Fibroblast of lung (primary cell): ENCODE results near the gene SPP1. TPM values are rescaled to one million over a fixed set of nuclear protein-coding genes. Genes with fewer than 3 reads are reported as not detected.

ENCODE experiments used
- DNase-seq, 2 donors: peaks; one replicate each; pipeline versions ENCODE4 v3.0.0 to v3.0.0-alpha.2; 2010; ENCODE audit warnings: low read depth in 2 of 2
- H2AFZ ChIP-seq: 2 replicates; pipeline ENCODE4 v1.5.1; 2012; ENCODE audit warnings: low read length, control low read depth, inconsistent platforms
- H3K27ac ChIP-seq: 2 replicates; pipeline ENCODE4 v1.5.1; 2011; ENCODE audit warnings: low read length, control low read depth; ENCODE audit not compliant: insufficient read depth
- H3K27me3 ChIP-seq: 2 replicates; pipeline ENCODE4 v1.5.1; 2011; ENCODE audit warnings: mild to moderate bottlenecking, low read length; ENCODE audit not compliant: control insufficient read depth, insufficient read depth
- H3K36me3 ChIP-seq: 2 replicates; pipeline ENCODE4 v1.5.1; 2011; ENCODE audit warnings: low read length; ENCODE audit not compliant: control insufficient read depth, insufficient read depth
- H3K4me1 ChIP-seq: 2 replicates; pipeline ENCODE4 v1.5.1; 2011; ENCODE audit warnings: low read length; ENCODE audit not compliant: control insufficient read depth, insufficient read depth; ENCODE audit errors: extremely low read depth
- H3K4me2 ChIP-seq: 2 replicates; pipeline ENCODE4 v1.5.1; 2011; ENCODE audit warnings: low read length, control low read depth; ENCODE audit not compliant: insufficient read depth; ENCODE audit errors: extremely low read depth
- H3K4me3 ChIP-seq, 4 experiments: fragments of 200-600 bp in 1 of 4; sonication (generic) in 1 of 4; replicated peaks in 1 of 4; 2 replicates each; pipeline ENCODE4 v1.5.1; 2011 to 2016; ENCODE audit warnings: low read length in 4 of 4, low read depth in 3 of 4, mild to moderate bottlenecking in 3 of 4, control low read depth in 2 of 4, inconsistent platforms in 1 of 4, mixed read lengths in 1 of 4; ENCODE audit not compliant: insufficient read depth in 1 of 4; ENCODE audit errors: control extremely low read depth in 1 of 4
- H3K79me2 ChIP-seq: 2 replicates; pipeline ENCODE4 v1.5.1; 2012; ENCODE audit warnings: mild to moderate bottlenecking, low read length, inconsistent platforms; ENCODE audit not compliant: control insufficient read depth, insufficient read depth
- H3K9ac ChIP-seq: 2 replicates; pipeline ENCODE4 v1.5.1; 2011; ENCODE audit warnings: mild to moderate bottlenecking, low read length, control low read depth; ENCODE audit not compliant: insufficient read depth
- H3K9me3 ChIP-seq: 2 replicates; pipeline ENCODE4 v1.5.1; 2012; ENCODE audit warnings: low read depth, low read length; ENCODE audit not compliant: control insufficient read depth, insufficient read depth
- H4K20me1 ChIP-seq: 2 replicates; pipeline ENCODE4 v1.5.1; 2011; ENCODE audit warnings: low read length; ENCODE audit not compliant: control insufficient read depth, insufficient read depth; ENCODE audit errors: extremely low read depth
- CTCF ChIP-seq, 2 donors: IDR thresholded peaks in 1 of 2; conservative IDR thresholded peaks in 1 of 2; 1 replicate in 1 of 2; 2 replicates in 1 of 2; pipeline ENCODE4 v1.5.1; 2011 to 2012; ENCODE audit warnings: low read length in 2 of 2, control low read depth in 1 of 2, inconsistent platforms in 1 of 2, low read depth in 1 of 2, mild to moderate bottlenecking in 1 of 2
- EZH2 ChIP-seq: IDR thresholded peaks from 2 replicates; pipeline ENCODE4 v1.5.1; 2012; ENCODE audit warnings: low read length, control low read depth, mild to moderate bottlenecking; ENCODE audit errors: missing control alignments
- polyA plus RNA-seq, 2 donors: library from polyadenylated mRNA; depleted of rRNA in 1 of 2; stranded (reverse) in 1 of 2; unstranded in 1 of 2; fragments of >200 nt; gene quantifications; 2 replicates each; pipeline ENCODE4 v1.2.1, GENCODE V29; 2011 to 2012; ENCODE audit warnings: missing spikeins in 1 of 2
- total RNA-seq: library from RNA; depleted of rRNA; stranded (reverse); fragments of >200 nt; gene quantifications from 2 replicates; pipeline ENCODE4 v1.2.1, GENCODE V29; 2014

Gene SPP1
- total and polyA plus RNA-seq, 2 donors (not counting 1 experiment from before 2014, with no cell fraction given) = 0.17 to 0.59 TPM

DNA sequence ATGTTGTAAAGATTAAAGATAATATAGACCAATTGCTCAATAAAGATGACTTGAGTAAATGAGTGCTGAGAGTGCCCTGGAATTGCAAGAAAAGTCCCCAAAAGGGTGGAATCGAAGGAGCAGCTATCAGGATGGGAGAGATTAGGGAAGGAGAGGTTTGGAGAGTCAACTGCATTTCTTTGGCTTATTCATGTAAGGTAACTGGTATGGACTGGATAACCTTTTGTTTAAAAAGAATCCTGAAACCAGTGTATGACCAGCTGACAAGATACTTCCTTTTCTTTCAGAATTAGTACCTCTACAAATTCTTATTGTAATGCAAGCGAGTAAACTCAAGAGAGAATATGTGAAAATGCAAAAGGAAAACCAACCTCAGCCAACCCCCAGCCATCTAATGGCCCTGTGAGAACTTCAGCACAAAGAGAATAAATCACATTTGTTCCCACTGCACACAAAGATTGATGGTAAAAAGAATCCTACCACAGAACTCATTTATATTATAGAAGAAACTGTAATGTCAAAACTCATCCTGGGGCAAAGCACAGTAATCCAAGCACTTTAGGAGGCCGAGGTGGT is 24.5 kb upstream of the SPP1 start:
- H3K36me3 ChIP-seq = no peaks in the 10 kb centered on the region
- no peak overlapping the region for H3K9ac ChIP-seq
- DNase-seq = no peak
- H3K4me3 ChIP-seq = no peak overlapping the region
- H3K4me2 ChIP-seq = no peak overlapping the region
- H2AFZ ChIP-seq = no peak overlapping the region
- no peaks in the 10 kb centered on the region for H3K4me1 ChIP-seq
- no peak overlapping the region for H3K27ac ChIP-seq
- no peaks in the 10 kb centered on the region for H4K20me1 ChIP-seq
- no peaks in the 10 kb centered on the region for H3K9me3 ChIP-seq
- H3K27me3 ChIP-seq = no peaks in the 10 kb centered on the region
- TF ChIP-seq CTCF (conservative IDR thresholded peaks at IDR 0.05 in 1 of 2, IDR thresholded peaks at IDR 0.05 in 1 of 2; ENCODE audit: low read depth in 1 of 2, low read length in 2 of 2) (no peak), EZH2 (no peak)
- no peaks in the 10 kb centered on the region for H3K79me2 ChIP-seq

- Histone ChIP-seq H3K27ac (no peak overlapping the region), H3K4me2 (no peak overlapping the region), H3K9me3 (no peaks in the 10 kb centered on the region), H3K27me3 (peaks cover 2% of the 10 kb centered on the region), H3K4me3 (no peak overlapping the region), H3K36me3 (no peaks in the 10 kb centered on the region), H3K4me1 (no peaks in the 10 kb centered on the region), H4K20me1 (no peaks in the 10 kb centered on the region), H2AFZ (no peak overlapping the region), H3K79me2 (no peaks in the 10 kb centered on the region), H3K9ac (no peak overlapping the region)
- peak in 1 of 2 donors; percentile 55 for DNase-seq
- TF ChIP-seq CTCF (conservative IDR thresholded peaks at IDR 0.05 in 1 of 2, IDR thresholded peaks at IDR 0.05 in 1 of 2; ENCODE audit: low read depth in 1 of 2, low read length in 2 of 2) (no peak), EZH2 (no peak)
Observed at GRCh38 chr4:87953826-87954225, 21.7 kb upstream of the SPP1 start.

- H3K4me1 ChIP-seq = no peaks in the 10 kb centered on the region
- no peak overlapping the region for H3K4me3 ChIP-seq
- no peak for TF ChIP-seq EZH2
- no peak for TF ChIP-seq CTCF (conservative IDR thresholded peaks at IDR 0.05 in 1 of 2, IDR thresholded peaks at IDR 0.05 in 1 of 2; ENCODE audit: low read depth in 1 of 2, low read length in 2 of 2)
Observed at GRCh38 chr4:87956501-87956900, 19.0 kb upstream of the SPP1 start.

More at GRCh38 chr4:87956501-87956900, 19.0 kb upstream of the SPP1 start:
- Histone ChIP-seq H4K20me1 (no peaks in the 10 kb centered on the region), H3K36me3 (no peaks in the 10 kb centered on the region), H3K27me3 (peaks cover 2% of the 10 kb centered on the region), H3K9me3 (no peaks in the 10 kb centered on the region), H3K79me2 (no peaks in the 10 kb centered on the region), H3K27ac (no peak overlapping the region), H2AFZ (no peak overlapping the region), H3K9ac (no peak overlapping the region), H3K4me2 (no peak overlapping the region)
- DNase-seq = no peak
